Type B pancreatic cell (in vitro differentiated cells): ENCODE measurements around the gene AKR1C8. TPM values are rescaled to one million over a fixed set of nuclear protein-coding genes. Genes with fewer than 3 reads are reported as not detected.

Experiments used
- DNase-seq: peaks from one replicate; pipeline ENCODE4 v3.0.0; 2021; ENCODE audit warnings: mixed read lengths; ENCODE audit not compliant: unreplicated experiment; ENCODE audit errors: extremely low spot score
- H3K27ac Mint-ChIP-seq: 2 replicates; pipeline ENCODE4 v1.8.0; 2021; ENCODE audit warnings: mild to moderate bottlenecking, mixed read lengths
- H3K27me3 Mint-ChIP-seq: 2 replicates; pipeline ENCODE4 v1.8.0; 2021; ENCODE audit warnings: mixed read lengths
- H3K36me3 Mint-ChIP-seq: 2 replicates; pipeline ENCODE4 v1.8.0; 2021; ENCODE audit warnings: mixed read lengths
- H3K4me1 Mint-ChIP-seq: one replicate; pipeline ENCODE4 v1.8.0; 2021; ENCODE audit warnings: mixed read lengths; ENCODE audit not compliant: unreplicated experiment
- H3K4me3 Mint-ChIP-seq: 2 replicates; pipeline ENCODE4 v1.8.0; 2021; ENCODE audit warnings: mild to moderate bottlenecking, mixed read lengths
- H3K9me3 Mint-ChIP-seq: 2 replicates; pipeline ENCODE4 v1.8.0; 2021; ENCODE audit warnings: mixed read lengths
- CTCF ChIP-seq: fragments of 200-600 bp; sonication (generic); conservative IDR thresholded peaks from 2 replicates; pipeline ENCODE4 v1.5.0; 2021; ENCODE audit warnings: antibody characterized with exemption, mild to moderate bottlenecking
- total RNA-seq: library from RNA; stranded (reverse); gene quantifications from 2 replicates; pipeline ENCODE4 v1.2.1, GENCODE V29; 2021; ENCODE audit warnings: low replicate concordance

The AKR1C8 gene
- total RNA-seq, 1 donor from 2014 or later = 0.89 TPM

GRCh38 chr10:5198386-5198785 is 13.4 kb upstream of the AKR1C8 start:
- DNase-seq = no peak
- peaks cover 7% of the 10 kb centered on the region for H3K27me3 Mint-ChIP-seq
- no peak for TF ChIP-seq CTCF
- peaks cover 9% of the 10 kb centered on the region for H3K9me3 Mint-ChIP-seq
- no peak overlapping the region for H3K4me3 Mint-ChIP-seq
- no peaks in the 10 kb centered on the region for H3K36me3 Mint-ChIP-seq
- H3K4me1 Mint-ChIP-seq = no peaks in the 10 kb centered on the region
- H3K27ac Mint-ChIP-seq = no peak overlapping the region

- H3K9me3 Mint-ChIP-seq = peaks cover 9% of the 10 kb centered on the region
- TF ChIP-seq CTCF = no peak
- H3K27me3 Mint-ChIP-seq = peaks cover 7% of the 10 kb centered on the region
- DNase-seq = no peak
- H3K27ac Mint-ChIP-seq = peak within 1 kb of the TSS; percentile 61
- no peaks in the 10 kb centered on the region for H3K36me3 Mint-ChIP-seq
- H3K4me3 Mint-ChIP-seq = no peak within 1 kb of the TSS
- no peaks in the 10 kb centered on the region for H3K4me1 Mint-ChIP-seq
Observed at GRCh38 chr10:5196702-5197113, 11.8 kb upstream of the AKR1C8 start, which contains the start of gene AKR1C4. Gene AKR1C4 (plus strand): TSS chr10:5196837. CDS start chr10:5196868, 31 bp downstream.

- H3K4me1 Mint-ChIP-seq = no peaks in the 10 kb centered on the region
- H3K4me3 Mint-ChIP-seq = no peak overlapping the region
- H3K36me3 Mint-ChIP-seq = no peaks in the 10 kb centered on the region
- TF ChIP-seq CTCF = no peak
- DNase-seq = no peak
- peaks cover 5% of the 10 kb centered on the region for H3K9me3 Mint-ChIP-seq
- peaks cover 7% of the 10 kb centered on the region for H3K27me3 Mint-ChIP-seq
- H3K27ac Mint-ChIP-seq = peak overlapping the region; percentile 61
Observed at GRCh38 chr10:5195727-5196374, 10.9 kb upstream of the AKR1C8 start.

GRCh38 chr10:5194431-5194830 is 9.5 kb upstream of the AKR1C8 start:
- no peak overlapping the region for H3K27ac Mint-ChIP-seq
- peaks cover 5% of the 10 kb centered on the region for H3K9me3 Mint-ChIP-seq
- no peaks in the 10 kb centered on the region for H3K36me3 Mint-ChIP-seq
- H3K4me3 Mint-ChIP-seq = no peak overlapping the region
- DNase-seq = no peak
- H3K27me3 Mint-ChIP-seq = no peaks in the 10 kb centered on the region
- H3K4me1 Mint-ChIP-seq = no peaks in the 10 kb centered on the region
- no peak for TF ChIP-seq CTCF

GRCh38 chr10:5188358-5188757 is 3.4 kb upstream of the AKR1C8 start:
- Mint-ChIP-seq H3K27ac (no peak overlapping the region), H3K4me1 (no peaks in the 10 kb centered on the region), H3K4me3 (no peak overlapping the region), H3K9me3 (no peaks in the 10 kb centered on the region), H3K36me3 (no peaks in the 10 kb centered on the region), H3K27me3 (no peaks in the 10 kb centered on the region)
- DNase-seq = no peak
- TF ChIP-seq CTCF = no peak
